ENCODE results near the gene FRMD4A. TPM values are rescaled to one million over a fixed set of nuclear protein-coding genes. Genes with fewer than 3 reads are reported as not detected.
"Not testable (repeated sequence)": the region's sequence is repeated elsewhere in the genome, so short reads cannot be mapped to it uniquely, and the experiment has no call there.

Gene FRMD4A
- total RNA-seq, 1 donor from 2014 or later = 23.7 TPM

DNA sequence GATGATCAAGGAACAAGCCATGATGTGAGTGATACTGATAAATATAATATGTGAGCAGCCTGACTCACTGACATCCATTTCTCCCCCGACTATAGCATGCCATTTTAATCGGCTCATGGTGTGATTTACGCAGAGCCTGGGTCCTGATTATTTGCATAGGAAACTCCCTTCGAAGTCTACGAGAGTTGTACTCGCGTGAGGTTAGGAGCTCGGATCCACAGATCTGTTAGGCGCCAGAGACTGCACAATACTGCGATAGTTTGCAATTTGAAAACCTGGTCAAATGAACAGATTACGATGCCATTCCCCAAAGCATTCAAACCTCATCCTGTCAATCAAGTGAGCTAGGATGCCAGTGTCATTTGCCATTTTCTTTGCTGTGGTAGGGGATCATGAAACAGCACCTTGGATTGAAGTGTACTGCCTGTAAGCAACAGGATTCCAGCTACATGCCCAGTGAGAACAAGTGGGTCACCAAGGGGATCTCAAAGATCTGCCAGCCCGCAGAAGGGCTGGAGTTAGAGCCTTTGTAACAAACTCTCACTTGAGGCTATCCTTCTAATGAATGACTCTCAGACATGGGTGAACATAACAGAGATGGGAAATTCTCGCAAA lies 158.3 kb downstream of the FRMD4A start:
- DNase-seq (ENCODE audit: low spot score) = no peak
- intact Hi-C loops (cut with DNase I) = no loop called here

DNA sequence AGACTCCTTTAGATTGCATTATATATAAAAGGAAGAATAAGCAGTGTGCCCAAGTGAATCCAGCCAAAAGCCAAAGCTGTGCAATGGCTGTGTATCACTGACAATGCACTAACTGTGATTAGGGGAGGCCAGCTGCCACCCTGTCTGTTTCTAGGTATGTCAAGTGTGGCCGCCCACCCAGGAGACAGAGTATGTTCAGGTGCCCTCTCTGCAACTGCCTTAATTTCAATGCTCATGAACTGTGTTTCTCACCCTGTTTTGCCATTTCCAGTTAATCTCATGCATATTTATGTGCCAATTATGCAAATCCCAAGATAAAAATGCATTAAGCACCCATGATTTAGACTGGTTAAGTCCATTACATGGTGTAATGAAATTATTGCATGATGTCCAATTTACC lies 159.4 kb downstream of the FRMD4A start:
- intact Hi-C loops (cut with DNase I) = no loop called here
- DNase-seq (ENCODE audit: low spot score) = no peak

DNA sequence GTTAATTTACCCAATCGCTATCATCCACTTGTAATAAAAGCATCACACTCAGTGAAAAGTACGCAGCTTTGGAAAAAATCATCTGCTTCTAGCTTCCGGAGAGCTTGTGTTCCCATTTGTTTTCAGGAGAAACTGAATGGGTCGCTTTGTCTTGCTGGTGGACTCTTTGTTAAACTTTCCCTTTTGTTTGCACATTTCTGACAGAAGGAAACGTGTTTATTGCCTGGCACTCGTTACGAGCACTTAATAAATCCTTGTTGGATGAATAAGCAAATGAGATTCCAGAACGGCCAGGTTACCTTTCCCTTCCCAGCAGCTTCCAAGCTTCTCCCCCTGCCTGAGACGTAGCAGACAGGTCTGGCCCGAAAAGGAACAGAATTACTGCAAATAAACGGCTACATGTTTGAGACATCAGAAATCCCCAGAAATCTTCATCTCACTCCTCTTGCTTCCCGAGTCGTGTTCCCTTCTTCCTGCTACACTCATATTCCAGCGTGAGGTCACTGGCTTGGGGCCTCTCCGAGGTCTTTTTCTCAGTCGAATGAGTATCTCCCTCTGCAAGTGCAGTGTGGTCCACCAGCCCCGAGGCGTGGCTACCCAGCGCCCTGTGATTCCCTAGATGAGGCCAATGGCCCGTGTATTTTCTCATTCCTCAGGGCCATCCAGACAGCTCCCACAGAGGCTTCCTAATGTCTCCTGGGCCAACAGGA lies 167.2 kb downstream of the FRMD4A start:
- intact Hi-C loops (cut with DNase I) = no loop called here
- no peak for DNase-seq (ENCODE audit: low spot score)

DNA sequence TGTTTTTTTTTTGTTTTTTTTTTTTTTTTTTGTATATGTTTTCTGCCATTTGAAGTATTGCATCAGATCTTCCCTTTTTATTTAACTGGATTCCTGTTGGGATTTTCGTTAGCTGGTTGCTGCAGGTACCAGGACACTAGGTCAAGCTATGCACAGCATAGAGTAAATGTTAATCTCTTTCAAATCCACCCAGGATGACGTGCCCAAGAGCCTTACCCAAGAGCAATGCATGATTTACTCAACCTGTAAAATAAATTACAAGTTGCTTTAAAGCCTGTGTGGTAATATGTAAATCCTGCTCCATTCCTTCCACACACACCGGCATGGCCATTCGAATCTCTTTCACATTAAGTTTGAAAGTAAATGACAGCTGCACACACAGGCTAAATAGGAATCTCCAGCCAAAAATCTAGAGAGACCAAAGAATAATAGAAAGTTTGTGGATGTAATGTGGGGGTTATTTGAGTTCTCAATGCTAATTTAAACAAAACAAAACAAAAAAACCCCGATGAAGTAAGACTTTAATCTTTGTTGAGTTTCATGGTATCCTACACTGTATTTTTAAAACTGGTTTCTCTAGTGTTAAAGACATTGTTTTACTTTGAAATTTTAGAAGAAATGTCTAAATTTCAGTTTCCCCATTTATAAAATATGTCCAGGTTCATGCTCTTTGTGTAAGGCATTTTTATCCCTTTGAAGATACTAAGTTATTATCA lies 167.9 kb downstream of the FRMD4A start:
- intact Hi-C loops (cut with DNase I) = no loop called here
- no peak for DNase-seq (ENCODE audit: low spot score)

DNA sequence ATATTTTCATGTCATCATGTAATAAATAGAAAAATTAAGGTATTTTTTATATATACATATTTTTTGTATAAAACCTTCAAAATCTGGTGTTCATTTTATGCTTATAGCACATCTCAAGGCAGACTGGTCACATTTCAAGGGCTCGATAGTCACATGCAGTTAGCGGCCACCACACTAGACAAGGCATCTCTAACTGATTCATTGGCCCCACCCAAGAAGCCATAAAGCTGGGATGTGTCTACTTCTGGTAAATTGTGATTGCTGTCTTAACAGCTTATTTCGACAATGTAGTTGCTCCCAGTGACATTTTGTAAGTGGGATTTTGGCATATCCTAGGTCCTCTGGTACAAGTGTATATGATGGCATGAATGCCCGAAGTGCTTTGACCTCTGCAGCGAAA lies 168.7 kb downstream of the FRMD4A start:
- DNase-seq (ENCODE audit: low spot score) = no peak
- intact Hi-C loops (cut with DNase I) = no loop called here

DNA sequence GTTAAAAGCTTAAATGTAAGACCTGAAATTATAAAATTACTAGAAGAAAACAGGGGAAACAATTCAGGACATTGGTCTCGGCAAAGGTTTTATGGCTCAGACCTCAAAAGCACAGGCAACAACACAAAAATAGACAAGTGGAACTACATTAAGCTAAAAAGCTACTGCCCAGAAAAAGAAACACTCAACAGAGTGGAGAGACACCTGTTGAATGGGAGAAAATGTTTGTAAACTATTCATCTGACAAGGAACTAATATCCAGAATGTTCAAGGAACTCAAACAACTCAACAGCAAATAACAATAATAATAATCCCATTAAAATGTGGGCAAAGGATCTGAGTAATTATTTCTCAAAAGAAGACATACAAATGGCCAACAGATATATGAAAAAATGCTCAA lies 170.4 kb downstream of the FRMD4A start:
- intact Hi-C loops (cut with DNase I) = no loop called here
- DNase-seq (ENCODE audit: low spot score) = no peak

- intact Hi-C loops (cut with DNase I) = no loop called here
- no peak for DNase-seq (ENCODE audit: low spot score)
These were observed 172.1 kb downstream of the FRMD4A start for GRCh38 chr10:14158575-14158974.

GRCh38 chr10:14156104-14156503 lies 174.6 kb downstream of the FRMD4A start:
- DNase-seq (ENCODE audit: low spot score) = no peak
- intact Hi-C loops (cut with DNase I) = no loop called here

DNA sequence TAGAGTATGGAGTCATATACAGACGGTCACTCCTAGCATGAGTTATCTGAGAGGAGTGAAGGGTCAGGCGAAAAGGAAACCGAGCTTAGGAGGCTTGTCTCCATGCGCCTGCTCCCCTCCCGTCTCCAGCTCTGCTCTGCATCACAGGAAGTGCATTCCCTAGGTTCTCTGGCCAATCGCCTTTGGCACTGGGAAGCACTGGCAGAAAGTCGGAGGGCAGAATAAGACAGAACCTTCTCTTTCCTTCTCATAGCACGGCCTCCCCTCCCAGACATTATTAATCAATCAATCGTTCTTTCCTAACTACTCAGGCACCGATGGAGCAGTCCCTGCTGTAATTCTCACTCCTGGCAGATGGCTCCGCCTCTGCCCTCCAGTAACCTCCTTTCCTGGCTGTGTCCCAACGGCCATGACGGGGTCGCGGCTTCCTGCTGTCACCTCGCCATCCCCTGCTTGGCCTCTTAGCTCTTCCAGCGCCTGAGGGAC lies 177.1 kb downstream of the FRMD4A start:
- DNase-seq (ENCODE audit: low spot score) = no peak
- intact Hi-C loops (cut with DNase I) = no loop called here

DNA sequence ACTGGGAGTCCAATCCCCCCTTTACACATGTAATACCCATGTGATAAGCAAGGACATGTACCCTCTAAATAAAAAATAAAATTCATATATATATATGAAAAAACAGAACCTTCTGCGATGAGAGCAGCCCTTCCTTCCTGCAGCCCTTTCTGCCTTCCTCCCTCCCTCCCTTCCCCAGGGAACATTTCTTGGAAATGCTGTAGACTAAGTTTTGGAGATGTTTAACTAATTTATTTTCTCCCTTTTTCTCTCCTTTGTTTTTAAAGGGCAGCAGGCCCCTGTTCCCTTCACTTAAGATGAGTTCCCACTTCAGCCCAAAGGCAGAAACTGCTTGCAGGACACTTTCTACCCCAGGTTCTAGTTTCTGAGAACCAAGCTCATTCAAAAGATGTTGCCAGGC lies 179.2 kb downstream of the FRMD4A start:
- no peak for DNase-seq (ENCODE audit: low spot score)
- intact Hi-C loops (cut with DNase I) = no loop called here

DNA sequence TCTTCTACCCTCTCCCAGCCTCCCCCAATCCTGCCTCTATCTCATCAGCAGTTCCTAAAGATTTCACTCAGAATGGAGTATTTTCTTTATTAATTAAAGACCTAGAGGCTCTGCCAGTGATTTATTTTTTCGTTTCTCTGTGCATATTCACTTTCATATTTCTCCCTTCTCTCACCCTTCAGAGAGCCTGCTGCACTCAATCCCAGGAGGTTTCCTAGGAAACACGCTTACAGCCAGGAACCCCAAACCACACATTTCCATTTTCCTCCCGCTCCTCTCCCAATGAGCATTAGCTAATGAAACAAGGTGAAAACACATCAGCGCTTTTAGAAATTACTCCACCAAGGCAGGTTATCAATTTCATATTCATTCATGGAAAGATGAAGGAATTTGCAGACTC lies 180.2 kb downstream of the FRMD4A start:
- DNase-seq (ENCODE audit: low spot score) = no peak
- intact Hi-C loops (cut with DNase I) = no loop called here

- DNase-seq (ENCODE audit: low spot score) = no peak
- intact Hi-C loops (cut with DNase I) = no loop called here
These were observed 184.2 kb downstream of the FRMD4A start for GRCh38 chr10:14146501-14146900.

DNA sequence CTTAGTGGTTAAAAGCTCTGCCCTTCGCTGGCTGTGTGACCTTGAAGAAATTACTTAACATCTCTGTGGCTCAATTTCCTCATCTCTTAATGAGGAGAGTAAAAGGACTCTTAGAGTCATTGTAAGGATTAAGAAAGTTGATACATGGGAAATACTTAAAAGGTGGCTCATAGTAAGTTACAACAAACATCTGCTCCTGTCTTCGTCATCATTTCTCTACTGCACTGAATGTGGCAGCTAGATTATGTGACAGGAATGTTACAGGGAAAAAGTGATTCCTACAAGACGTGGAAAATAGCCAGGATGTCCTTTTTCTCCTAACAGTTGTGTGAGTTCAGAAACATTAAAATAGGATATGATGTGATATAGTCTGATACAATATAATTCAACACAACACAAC lies 184.7 kb downstream of the FRMD4A start:
- intact Hi-C loops (cut with DNase I) = no loop called here
- DNase-seq (ENCODE audit: low spot score) = no peak

- intact Hi-C loops (cut with DNase I) = no loop called here
These were observed 186.3 kb downstream of the FRMD4A start for GRCh38 chr10:14144451-14144850.

GRCh38 chr10:14142606-14143250 lies 188.0 kb downstream of the FRMD4A start:
- DNase-seq (ENCODE audit: low spot score) = no peak
- intact Hi-C loops (cut with DNase I) = no loop called here

More at GRCh38 chr10:14144451-14144850, 186.3 kb downstream of the FRMD4A start:
- DNase-seq (ENCODE audit: low spot score) = no peak

- intact Hi-C loops (cut with DNase I) = no loop called here
- DNase-seq (ENCODE audit: low spot score) = no peak
These were observed 189.4 kb downstream of the FRMD4A start for GRCh38 chr10:14141283-14141682.

GRCh38 chr10:14137391-14137790 lies 193.3 kb downstream of the FRMD4A start:
- DNase-seq (ENCODE audit: low spot score) = no peak
- intact Hi-C loops (cut with DNase I) = no loop called here

- intact Hi-C loops (cut with DNase I); DNase-seq (ENCODE audit: low spot score): not testable (repeated sequence)
These were observed 195.5 kb downstream of the FRMD4A start for GRCh38 chr10:14135196-14135595.

DNA sequence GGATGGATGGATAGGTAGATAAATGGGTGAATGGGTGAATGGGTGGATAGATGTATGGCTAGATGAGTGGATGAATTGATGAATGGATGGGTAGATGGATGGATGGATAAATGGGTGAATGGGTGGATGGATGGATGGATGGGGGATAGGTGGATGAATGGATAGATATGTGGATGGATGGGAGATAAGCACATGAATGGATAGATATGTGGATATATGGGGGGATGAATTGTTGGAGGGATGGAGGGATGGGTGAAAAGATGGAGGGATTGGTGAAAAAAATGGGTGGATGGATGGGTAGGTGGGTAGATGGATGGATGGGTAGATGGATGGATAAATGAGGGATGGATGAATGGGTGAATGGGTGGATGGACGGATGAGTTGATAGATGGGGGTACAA lies 196.4 kb downstream of the FRMD4A start:
- intact Hi-C loops (cut with DNase I) = no loop called here
- DNase-seq (ENCODE audit: low spot score) = no peak

- intact Hi-C loops (cut with DNase I) = no loop called here
- DNase-seq (ENCODE audit: low spot score) = no peak
These were observed 199.3 kb downstream of the FRMD4A start for GRCh38 chr10:14131261-14131960.

Measured in cardiac septum (tissue), 1 donor.